HG03097 (cell line): ENCODE measurements around the gene ECHDC1.

Source experiments
- ATAC-seq: cut with Tn5 transposase; IDR thresholded peaks from one replicate; pipeline ENCODE4 v1.9.1; 2021; ENCODE audit not compliant: unreplicated experiment, low FRiP score

The ECHDC1 gene

GRCh38 chr6:127243501-127243900 lies 99.9 kb downstream of the ECHDC1 start:
- ATAC-seq = no peak
